ENCODE results near the gene SHANK2.
"Not testable (repeated sequence)": the region's sequence is repeated elsewhere in the genome, so short reads cannot be mapped to it uniquely, and the experiment has no call there.

The SHANK2 gene

GRCh38 chr11:71242391-71242790, 10.0 kb downstream of the SHANK2 start:
- DNase-seq: no peak

DNA sequence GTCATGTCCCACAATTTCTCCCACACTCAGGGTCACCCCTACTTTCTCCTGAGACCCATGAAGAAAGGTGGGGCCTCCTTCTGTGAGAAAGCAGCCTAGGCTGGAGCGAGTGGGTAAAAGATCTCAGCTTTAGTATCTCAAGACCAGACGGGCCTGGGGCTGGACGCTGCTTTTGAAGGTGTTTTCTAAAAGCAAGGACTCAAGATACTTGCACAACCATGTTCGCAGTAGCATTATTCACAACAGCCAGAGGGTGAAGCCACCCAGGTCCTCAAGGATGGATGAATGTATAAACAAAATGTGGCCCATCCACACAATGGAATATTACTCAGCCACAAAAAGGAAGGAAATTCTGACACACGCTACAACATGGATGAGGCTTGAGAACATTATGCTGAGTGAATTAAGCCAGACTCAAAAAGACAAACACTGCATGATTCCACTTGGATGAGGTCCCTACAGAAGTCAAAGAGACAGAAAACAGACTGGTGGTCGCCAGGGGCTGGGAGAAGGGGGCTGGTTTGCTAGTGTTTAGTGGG, 10.6 kb downstream of the SHANK2 start:
- no peak for DNase-seq

- no peak for DNase-seq
These were observed 11.3 kb downstream of the SHANK2 start for GRCh38 chr11:71240865-71241691.

- DNase-seq: no peak
These were observed 12.2 kb downstream of the SHANK2 start for GRCh38 chr11:71240061-71240690.

GRCh38 chr11:71239581-71239980, 12.8 kb downstream of the SHANK2 start:
- DNase-seq: no peak

- no peak for DNase-seq
These were observed 13.4 kb downstream of the SHANK2 start for GRCh38 chr11:71238941-71239340.

GRCh38 chr11:71238285-71238875, 14.0 kb downstream of the SHANK2 start:
- DNase-seq: no peak

DNA sequence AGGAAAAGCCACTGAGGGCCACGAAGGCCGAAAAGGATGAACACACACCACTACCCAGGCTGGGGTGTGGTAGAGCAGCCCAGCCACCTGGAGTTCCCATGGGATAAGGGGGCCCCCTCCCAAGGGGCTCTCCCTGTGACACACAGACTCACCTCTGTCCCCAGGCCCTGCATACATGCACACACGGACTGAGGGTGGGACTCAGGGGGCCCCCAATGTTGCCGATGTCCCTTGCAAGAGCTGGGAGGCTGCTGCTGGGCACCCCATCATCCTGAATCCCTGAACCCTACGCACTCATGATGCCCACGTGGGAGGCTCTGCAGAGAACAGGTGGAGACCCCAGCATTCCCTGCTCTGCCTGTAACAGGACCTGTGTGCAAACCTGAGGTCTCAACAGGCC, 14.5 kb downstream of the SHANK2 start:
- DNase-seq: no peak

GRCh38 chr11:71236836-71237475, 15.4 kb downstream of the SHANK2 start:
- DNase-seq: no peak

DNA sequence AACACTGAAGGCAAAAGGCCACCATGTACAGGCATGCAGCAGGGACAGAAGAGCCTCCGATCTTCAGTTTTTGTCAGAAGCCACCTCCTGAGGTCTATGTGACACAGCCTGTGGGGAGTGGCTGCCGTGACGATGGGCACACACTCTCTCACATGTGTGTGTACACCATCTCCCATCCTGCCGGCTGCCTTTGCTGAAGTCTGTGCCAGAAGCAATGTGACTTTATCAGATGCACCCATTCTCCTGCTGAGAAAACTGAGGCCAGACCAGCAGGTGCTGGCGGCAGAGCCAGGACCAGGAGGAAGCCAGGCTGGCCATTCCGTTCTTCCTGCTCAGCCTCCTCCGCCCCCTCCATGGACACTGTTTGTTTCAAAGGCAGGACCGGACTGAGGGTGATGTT, 16.7 kb downstream of the SHANK2 start:
- no peak for DNase-seq

DNA sequence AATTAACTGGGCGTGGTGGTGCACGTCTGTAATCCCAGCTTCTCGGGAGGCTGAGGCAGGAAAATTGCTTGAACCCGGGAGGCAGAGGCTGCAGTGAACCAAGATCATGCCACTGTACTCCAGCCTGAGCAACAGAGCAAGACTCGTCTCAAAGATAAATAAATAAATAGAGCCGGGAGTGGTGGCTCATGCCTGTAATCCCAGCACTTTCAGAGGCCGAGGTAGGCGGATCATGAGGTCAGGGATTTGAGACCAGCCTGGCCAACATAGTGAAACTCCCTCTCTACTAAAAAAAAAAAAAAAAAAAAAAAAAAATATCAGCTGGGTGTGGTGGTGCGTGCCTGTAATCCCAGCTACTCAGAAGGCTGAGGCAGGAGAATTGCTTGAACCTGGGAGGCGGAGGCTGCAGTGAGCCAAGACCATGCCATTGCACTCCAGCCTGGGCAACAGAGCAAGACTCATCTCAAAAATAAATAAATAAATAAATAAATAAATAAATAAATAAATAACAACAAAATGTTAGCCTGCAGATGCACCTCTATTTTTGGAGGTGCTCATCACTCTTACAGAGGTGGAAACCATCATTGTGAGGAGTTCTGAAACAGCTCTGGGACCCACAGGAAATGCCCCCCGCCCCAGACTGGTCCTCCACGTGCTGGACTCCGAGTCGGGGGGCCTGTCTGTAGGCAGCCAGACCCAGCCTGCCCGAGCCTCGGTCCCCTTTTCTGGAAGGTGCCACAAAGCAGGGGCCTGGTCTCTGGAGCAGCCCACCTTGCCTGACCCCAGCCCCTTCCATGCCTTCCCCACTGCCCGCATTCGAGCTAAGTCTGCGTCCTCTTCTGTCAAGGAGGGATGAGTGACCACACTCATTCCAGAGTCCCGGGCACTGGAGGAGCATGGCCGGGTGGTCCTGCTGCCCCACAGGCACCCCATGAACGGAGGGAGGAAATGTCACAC, 18.2 kb downstream of the SHANK2 start:
- not testable (repeated sequence) for DNase-seq

- DNase-seq: no peak
These were observed 20.0 kb downstream of the SHANK2 start for GRCh38 chr11:71232364-71232763.

GRCh38 chr11:71228961-71229360, 23.4 kb downstream of the SHANK2 start:
- DNase-seq: no peak

DNA sequence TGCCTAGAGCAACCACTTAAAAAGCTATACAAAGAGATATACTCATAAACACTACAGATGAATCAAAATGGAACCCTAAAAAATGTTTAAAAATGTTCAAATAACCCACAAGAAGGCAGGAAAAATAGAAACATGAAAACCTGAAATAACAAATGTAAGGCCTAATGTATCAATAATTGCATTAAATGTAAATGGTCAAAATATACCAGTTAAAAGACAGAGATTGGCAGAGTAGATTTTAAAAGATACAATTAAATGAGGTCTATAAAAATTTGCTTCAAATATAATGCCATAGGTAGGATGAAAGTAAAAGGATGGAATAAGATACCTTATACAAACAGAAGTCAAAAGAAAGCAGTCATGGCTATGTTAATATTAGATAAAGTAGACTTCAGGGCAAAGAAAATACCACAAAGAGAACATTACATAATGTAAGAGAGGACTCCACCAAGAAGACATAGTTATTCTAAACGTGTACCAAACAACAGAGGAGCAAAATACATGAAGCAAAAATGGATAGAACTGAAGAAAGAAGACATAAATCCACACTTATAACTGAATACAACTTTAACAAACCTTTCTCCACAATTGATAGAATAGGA, 25.2 kb downstream of the SHANK2 start:
- DNase-seq: no peak

DNA sequence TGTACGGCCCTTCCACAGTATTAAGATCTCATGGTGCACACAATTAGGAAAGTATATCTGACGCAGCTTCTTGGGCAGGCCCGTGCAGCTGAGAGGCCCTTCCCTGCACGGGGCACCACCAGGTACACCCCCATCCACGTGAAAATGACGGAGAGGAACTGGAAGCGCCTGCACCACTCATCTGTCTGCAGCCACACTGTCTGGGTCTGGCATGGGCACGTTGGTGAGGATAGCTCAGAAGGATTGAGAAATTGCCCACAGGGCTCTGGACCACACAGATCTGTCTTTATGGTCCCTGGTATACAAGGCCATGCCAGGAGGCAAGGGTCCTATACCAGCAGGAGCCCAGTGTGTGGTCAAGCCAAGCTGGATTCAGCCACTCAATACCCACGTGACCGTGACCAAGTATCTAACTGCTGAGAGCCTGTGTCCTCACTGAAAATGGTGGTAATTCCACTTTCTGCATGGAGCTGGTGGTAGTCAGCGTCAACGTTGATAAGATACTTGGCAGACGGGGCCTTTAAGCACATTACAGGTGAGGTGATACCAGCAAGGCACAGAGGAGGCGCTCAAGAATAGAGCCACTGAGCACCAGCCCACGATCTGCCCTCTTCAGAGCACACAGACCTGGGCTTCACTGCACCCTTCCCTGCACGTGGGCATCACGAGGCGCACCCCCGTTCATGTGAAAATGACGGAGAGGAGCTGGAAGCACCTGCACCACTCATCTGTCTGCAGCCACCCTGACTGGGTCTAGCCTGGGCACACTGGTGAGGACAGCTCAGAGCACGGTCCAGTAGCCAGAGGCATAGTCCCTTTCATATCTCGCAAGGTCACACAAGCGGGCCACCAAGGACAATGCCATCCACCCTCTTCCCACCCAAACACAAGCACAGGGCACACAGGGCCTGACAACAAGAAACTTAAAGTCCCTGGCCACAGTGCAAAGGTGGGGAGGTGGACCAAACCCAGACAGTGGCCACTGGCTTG, 28.4 kb downstream of the SHANK2 start:
- no peak for DNase-seq

DNA sequence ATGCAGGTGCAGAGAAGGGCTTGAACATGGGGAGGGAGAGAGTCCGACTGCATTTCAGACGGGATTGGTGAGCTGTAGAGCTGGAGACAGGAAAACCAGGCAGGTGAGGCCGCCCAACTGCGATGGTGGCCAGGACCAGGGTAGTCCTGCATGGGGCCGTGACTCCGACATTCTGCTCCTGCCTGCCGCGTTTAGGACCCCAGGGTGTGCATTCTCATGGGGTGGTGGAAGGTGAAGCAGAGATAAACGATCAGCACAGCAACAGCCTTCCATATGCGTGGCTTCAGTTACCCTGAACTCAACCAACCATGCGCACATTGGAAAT, 29.3 kb downstream of the SHANK2 start:
- DNase-seq: no peak

- DNase-seq: no peak
These were observed 29.9 kb downstream of the SHANK2 start for GRCh38 chr11:71222318-71223080.

GRCh38 chr11:71221821-71222220, 30.6 kb downstream of the SHANK2 start:
- DNase-seq: no peak

DNA sequence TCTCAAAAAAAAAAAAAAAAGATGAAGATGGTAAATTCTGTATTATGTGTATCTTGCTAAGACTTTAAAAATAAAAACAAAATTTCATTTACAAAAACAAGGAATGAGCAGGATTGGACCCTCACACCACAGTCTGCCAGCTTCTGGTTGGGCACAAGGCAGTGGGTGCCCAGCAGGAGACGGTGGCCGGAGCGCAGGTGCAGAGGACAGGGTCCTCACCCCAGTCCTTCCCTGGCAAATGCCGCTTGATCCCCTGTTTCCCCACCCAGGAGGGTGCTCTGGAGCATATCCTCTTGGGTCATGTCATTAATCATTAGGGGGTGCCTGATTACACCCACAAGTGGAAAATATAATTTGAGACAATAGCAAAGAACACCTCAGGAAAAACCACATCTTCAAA, 31.2 kb downstream of the SHANK2 start:
- no peak for DNase-seq
